WTC11 (cell line): ENCODE measurements around the gene PLAAT3. TPM values are rescaled to one million over a fixed set of nuclear protein-coding genes. Genes with fewer than 3 reads are reported as not detected.
"Not testable (repeated sequence)": the region's sequence is repeated elsewhere in the genome, so short reads cannot be mapped to it uniquely, and the experiment has no call there.

Experiments used
- ATAC-seq: fragments of 200-7000 bp; cut with Tn5 transposase; 2 replicates; pipeline ENCODE4 v1.10.0; 2021; ENCODE audit warnings: mild to moderate bottlenecking, moderate library complexity
- CTCF ChIA-PET: fragments of 300-600 bp; sonication (Branson Sonifier 250); formaldehyde crosslinking; loops from one replicate; lab custom pipeline; 2021; ENCODE audit warnings: antibody characterized with exemption; lab: Charles Lee
- POLR2A ChIA-PET: fragments of 350-600 bp; sonication (Branson Sonifier 250); formaldehyde crosslinking; loops from one replicate; lab custom pipeline; 2021; ENCODE audit warnings: antibody characterized with exemption; lab: Charles Lee
- DNase-seq: peaks from one replicate; pipeline ENCODE4 v3.0.0; 2021; ENCODE audit warnings: low spot score
- H3K27ac Mint-ChIP-seq: 2 replicates; pipeline ENCODE4 v1.8.0; 2021; ENCODE audit warnings: mixed read lengths
- H3K27me3 Mint-ChIP-seq: 2 replicates; pipeline ENCODE4 v1.8.0; 2021; ENCODE audit warnings: low read depth, mild to moderate bottlenecking, moderate library complexity, mixed read lengths
- H3K36me3 Mint-ChIP-seq: 2 replicates; pipeline ENCODE4 v1.8.0; 2021; ENCODE audit warnings: mixed read lengths
- H3K4me1 Mint-ChIP-seq: 2 replicates; pipeline ENCODE4 v1.8.0; 2022; ENCODE audit warnings: mixed read lengths
- H3K4me3 Mint-ChIP-seq: 2 replicates; pipeline ENCODE4 v1.8.0; 2021; ENCODE audit warnings: mild to moderate bottlenecking, moderate library complexity, mixed read lengths
- H3K9me3 Mint-ChIP-seq: 2 replicates; pipeline ENCODE4 v1.8.0; 2021; ENCODE audit warnings: mixed read lengths
- ATF1 ChIP-seq: sonication (generic); formaldehyde crosslinking; IDR thresholded peaks from 2 replicates; pipeline ENCODE4 v1.8.1; 2023; ENCODE audit warnings: mild to moderate bottlenecking, moderate library complexity, missing genetic modification reagents
- CBFB ChIP-seq: sonication (generic); formaldehyde crosslinking; IDR thresholded peaks from 2 replicates; pipeline ENCODE4 v1.8.1; 2022; ENCODE audit warnings: mild to moderate bottlenecking, low read depth, missing genetic modification reagents
- ELF4 ChIP-seq: sonication (generic); formaldehyde crosslinking; IDR thresholded peaks from 2 replicates; pipeline ENCODE4 v1.8.1; 2022; ENCODE audit warnings: low read depth, mild to moderate bottlenecking, moderate library complexity, missing genetic modification reagents
- FOXJ3 ChIP-seq: sonication (generic); formaldehyde crosslinking; IDR thresholded peaks from 2 replicates; pipeline ENCODE4 v1.9.0; 2021; ENCODE audit warnings: missing genetic modification reagents, mild to moderate bottlenecking, borderline replicate concordance
- FOXK1 ChIP-seq: sonication (generic); formaldehyde crosslinking; IDR thresholded peaks from 2 replicates; pipeline ENCODE4 v1.8.0; 2022; ENCODE audit warnings: mild to moderate bottlenecking, moderate library complexity, missing genetic modification reagents
- FOXP1 ChIP-seq: sonication (generic); formaldehyde crosslinking; IDR thresholded peaks from 2 replicates; pipeline ENCODE4 v1.8.0; 2022; ENCODE audit warnings: missing genetic modification reagents, mild to moderate bottlenecking, moderate library complexity, borderline replicate concordance
- FOXP4 ChIP-seq: sonication (generic); formaldehyde crosslinking; IDR thresholded peaks from 2 replicates; pipeline ENCODE4 v1.8.0; 2022; ENCODE audit warnings: mild to moderate bottlenecking, missing genetic modification reagents
- NFE2L1 ChIP-seq: sonication (generic); formaldehyde crosslinking; IDR thresholded peaks from 2 replicates; pipeline ENCODE4 v1.8.1; 2023; ENCODE audit warnings: missing genetic modification reagents
- USF1 ChIP-seq: sonication (generic); formaldehyde crosslinking; IDR thresholded peaks from 2 replicates; pipeline ENCODE4 v1.8.0; 2022; ENCODE audit warnings: mild to moderate bottlenecking, missing genetic modification reagents
- USF2 ChIP-seq: sonication (generic); formaldehyde crosslinking; IDR thresholded peaks from 2 replicates; pipeline ENCODE4 v1.8.1; 2023; ENCODE audit warnings: mild to moderate bottlenecking, missing genetic modification reagents, moderate library complexity
- ZBTB43 ChIP-seq: sonication (generic); formaldehyde crosslinking; IDR thresholded peaks from 2 replicates; pipeline ENCODE4 v1.8.1; 2023; ENCODE audit warnings: mild to moderate bottlenecking, missing genetic modification reagents
- ZNF138 ChIP-seq: sonication (generic); formaldehyde crosslinking; conservative IDR thresholded peaks from 2 replicates; pipeline ENCODE4 v1.8.1; 2022; ENCODE audit warnings: mild to moderate bottlenecking, moderate library complexity, missing genetic modification reagents
- ZNF219 ChIP-seq: sonication (generic); formaldehyde crosslinking; IDR thresholded peaks from 2 replicates; pipeline ENCODE4 v1.8.0; 2023; ENCODE audit warnings: missing genetic modification reagents, mild to moderate bottlenecking, borderline replicate concordance
- ZNF263 ChIP-seq: sonication (generic); formaldehyde crosslinking; IDR thresholded peaks from 2 replicates; pipeline ENCODE4 v1.8.1; 2022; ENCODE audit warnings: low read depth, mild to moderate bottlenecking, moderate library complexity, missing genetic modification reagents
- ZNF396 ChIP-seq: fragments of 250-450 bp; sonication (Bioruptor Pico); IDR thresholded peaks from 2 replicates; pipeline ENCODE4 v1.8.0; 2021; ENCODE audit warnings: mild to moderate bottlenecking, moderate library complexity, borderline replicate concordance
- ZNF423 ChIP-seq: fragments of 250-450 bp; sonication (Bioruptor Pico); IDR thresholded peaks from 2 replicates; pipeline ENCODE4 v2.1.2; 2022; ENCODE audit warnings: mild to moderate bottlenecking, moderate library complexity
- total RNA-seq: library from RNA; stranded (reverse); gene quantifications from 3 replicates; pipeline ENCODE4 v1.2.3, GENCODE V29; 2021
- TF ChIP-seq, protein P1 (sequence below): sonication (generic); formaldehyde crosslinking; conservative IDR thresholded peaks from 2 replicates; pipeline ENCODE4 v1.8.1; 2022; ENCODE audit warnings: mild to moderate bottlenecking, missing genetic modification reagents
- TF ChIP-seq, protein P2 (sequence below): sonication (generic); formaldehyde crosslinking; IDR thresholded peaks from 2 replicates; pipeline ENCODE4 v1.8.0; 2022; ENCODE audit warnings: mild to moderate bottlenecking, missing genetic modification reagents
- TF ChIP-seq, protein P3 (sequence below): sonication (generic); formaldehyde crosslinking; IDR thresholded peaks from 2 replicates; pipeline ENCODE4 v1.8.1; 2022; ENCODE audit warnings: missing genetic modification reagents, borderline replicate concordance
- TF ChIP-seq, protein P4 (sequence below): fragments of 250-450 bp; sonication (Bioruptor Pico); IDR thresholded peaks from 2 replicates; pipeline ENCODE4 v2.1.2; 2022; ENCODE audit warnings: mild to moderate bottlenecking, moderate library complexity
- TF ChIP-seq, protein P5 (sequence below): fragments of 250-450 bp; sonication (Bioruptor Pico); IDR thresholded peaks from 2 replicates; pipeline ENCODE4 v1.9.0; 2021; ENCODE audit warnings: moderate library complexity, mild to moderate bottlenecking, inconsistent platforms, borderline replicate concordance

Gene PLAAT3
- total RNA-seq, 1 experiment from 2014 or later: 160 TPM

DNA sequence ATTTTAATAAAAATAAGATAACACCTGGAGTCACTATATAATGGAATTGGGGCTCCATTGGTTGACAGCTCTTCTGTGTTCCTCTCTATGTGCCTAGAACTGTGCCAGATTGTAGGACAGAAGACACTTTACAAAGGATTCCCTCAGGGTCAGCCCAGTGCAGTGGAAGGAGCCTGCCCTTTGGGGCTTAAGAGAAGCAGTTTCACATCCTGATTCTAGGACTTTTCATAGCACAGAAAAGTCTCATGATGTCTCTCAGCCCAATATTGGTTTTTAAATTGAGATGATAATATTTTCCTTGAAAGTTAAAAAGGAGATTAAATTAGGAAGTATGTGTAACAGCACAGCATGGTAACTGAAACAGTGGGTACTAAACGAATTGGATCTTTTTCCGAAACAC is 70.5 kb downstream of the PLAAT3 start:
- H3K4me1 Mint-ChIP-seq: peaks cover 11% of the 10 kb centered on the region
- CTCF ChIA-PET: no interaction called here
- 0 out of 2 replicates have a peak, but pooled peaks cover 5% of the 10 kb centered on the region for H3K9me3 Mint-ChIP-seq
- TF ChIP-seq FOXK1 (CRISPR knock-in tag): no peak
- TF ChIP-seq CBFB: no peak
- TF ChIP-seq FOXP1 (CRISPR knock-in tag): no peak
- TF ChIP-seq ZBTB43 (CRISPR knock-in tag): no peak
- TF ChIP-seq, protein P1, sequence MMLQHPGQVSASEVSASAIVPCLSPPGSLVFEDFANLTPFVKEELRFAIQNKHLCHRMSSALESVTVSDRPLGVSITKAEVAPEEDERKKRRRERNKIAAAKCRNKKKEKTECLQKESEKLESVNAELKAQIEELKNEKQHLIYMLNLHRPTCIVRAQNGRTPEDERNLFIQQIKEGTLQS (CRISPR knock-in tag): no peak
- no peak for TF ChIP-seq FOXJ3
- TF ChIP-seq ZNF138 (CRISPR knock-in tag): no peak
- TF ChIP-seq USF2 (CRISPR knock-in tag): no peak
- TF ChIP-seq ZNF423 (CRISPR knock-in tag): no peak
- TF ChIP-seq ZNF396 (CRISPR knock-in tag): no peak
- TF ChIP-seq, all 79 proteins: peak for 0
- Mint-ChIP-seq H3K27ac (no peak overlapping the region), H3K27me3 (no peaks in the 10 kb centered on the region; the same call in 1 of the 2 replicates), H3K4me3 (no peak overlapping the region), H3K36me3 (no peaks in the 10 kb centered on the region)
- POLR2A ChIA-PET: no interaction called here
- DNase-seq (no peak), ATAC-seq (no peak)

DNA sequence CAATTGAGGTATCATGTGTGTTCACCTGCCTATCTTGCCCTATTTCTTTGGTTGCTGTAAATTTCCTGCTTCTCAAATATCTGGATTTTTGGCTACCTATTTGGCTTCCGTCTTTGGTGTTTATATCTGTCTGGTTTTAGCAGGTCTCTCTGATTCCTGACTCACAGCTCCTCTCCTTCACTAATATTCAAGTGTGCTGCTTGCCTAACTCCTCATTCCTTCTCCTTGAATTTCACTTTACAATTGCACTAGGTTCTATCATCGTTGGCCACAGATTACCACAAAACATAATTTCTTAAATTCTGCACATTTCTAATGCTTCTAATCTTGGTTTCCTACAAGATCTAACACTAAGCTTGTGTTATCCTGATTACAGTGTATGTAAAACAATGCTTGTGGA is 71.7 kb downstream of the PLAAT3 start:
- H3K9me3 Mint-ChIP-seq, CTCF ChIA-PET, ATAC-seq, POLR2A ChIA-PET, H3K27ac Mint-ChIP-seq, DNase-seq, H3K27me3 Mint-ChIP-seq, H3K36me3 Mint-ChIP-seq, H3K4me3 Mint-ChIP-seq: not testable (repeated sequence)
- peaks cover 11% of the 10 kb centered on the region for H3K4me1 Mint-ChIP-seq

GRCh38 chr11:63537293-63538101 is 76.7 kb downstream of the PLAAT3 start:
- Mint-ChIP-seq H3K4me3 (no peak overlapping the region), H3K4me1 (peaks cover 36% of the 10 kb centered on the region), H3K27ac (no peak overlapping the region), H3K36me3 (no peaks in the 10 kb centered on the region), H3K27me3 (no peaks in the 10 kb centered on the region; the same call in 1 of the 2 replicates), H3K9me3 (no peaks in the 10 kb centered on the region)
- no peak for DNase-seq
- ChIA-PET CTCF (interaction anchor here (0.7 to 1.4 kb wide), 3 partner anchors 59 to 110 kb away, joined by 3 to 6 read pairs (median 5); no protein-coding TSS in a partner anchor), POLR2A (no interaction called here)
- ATAC-seq: peak; percentile 25
- TF ChIP-seq ELF4 (CRISPR knock-in tag) (no peak), ZNF219 (CRISPR knock-in tag) (no peak), ZNF263 (CRISPR knock-in tag) (no peak), NFE2L1 (CRISPR knock-in tag) (no peak), ATF1 (CRISPR knock-in tag) (no peak), FOXP4 (CRISPR knock-in tag) (no peak), USF1 (CRISPR knock-in tag) (no peak)
- TF ChIP-seq, protein P2, sequence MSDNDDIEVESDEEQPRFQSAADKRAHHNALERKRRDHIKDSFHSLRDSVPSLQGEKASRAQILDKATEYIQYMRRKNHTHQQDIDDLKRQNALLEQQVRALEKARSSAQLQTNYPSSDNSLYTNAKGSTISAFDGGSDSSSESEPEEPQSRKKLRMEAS (CRISPR knock-in tag): no peak
- TF ChIP-seq, protein P3, sequence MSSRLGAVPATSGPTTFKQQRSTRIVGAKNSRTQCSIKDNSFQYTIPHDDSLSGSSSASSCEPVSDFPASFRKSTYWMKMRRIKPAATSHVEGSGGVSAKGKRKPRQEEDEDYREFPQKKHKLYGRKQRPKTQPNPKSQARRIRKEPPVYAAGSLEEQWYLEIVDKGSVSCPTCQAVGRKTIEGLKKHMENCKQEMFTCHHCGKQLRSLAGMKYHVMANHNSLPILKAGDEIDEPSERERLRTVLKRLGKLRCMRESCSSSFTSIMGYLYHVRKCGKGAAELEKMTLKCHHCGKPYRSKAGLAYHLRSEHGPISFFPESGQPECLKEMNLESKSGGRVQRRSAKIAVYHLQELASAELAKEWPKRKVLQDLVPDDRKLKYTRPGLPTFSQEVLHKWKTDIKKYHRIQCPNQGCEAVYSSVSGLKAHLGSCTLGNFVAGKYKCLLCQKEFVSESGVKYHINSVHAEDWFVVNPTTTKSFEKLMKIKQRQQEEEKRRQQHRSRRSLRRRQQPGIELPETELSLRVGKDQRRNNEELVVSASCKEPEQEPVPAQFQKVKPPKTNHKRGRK (CRISPR knock-in tag): no peak
- TF ChIP-seq, protein P4, sequence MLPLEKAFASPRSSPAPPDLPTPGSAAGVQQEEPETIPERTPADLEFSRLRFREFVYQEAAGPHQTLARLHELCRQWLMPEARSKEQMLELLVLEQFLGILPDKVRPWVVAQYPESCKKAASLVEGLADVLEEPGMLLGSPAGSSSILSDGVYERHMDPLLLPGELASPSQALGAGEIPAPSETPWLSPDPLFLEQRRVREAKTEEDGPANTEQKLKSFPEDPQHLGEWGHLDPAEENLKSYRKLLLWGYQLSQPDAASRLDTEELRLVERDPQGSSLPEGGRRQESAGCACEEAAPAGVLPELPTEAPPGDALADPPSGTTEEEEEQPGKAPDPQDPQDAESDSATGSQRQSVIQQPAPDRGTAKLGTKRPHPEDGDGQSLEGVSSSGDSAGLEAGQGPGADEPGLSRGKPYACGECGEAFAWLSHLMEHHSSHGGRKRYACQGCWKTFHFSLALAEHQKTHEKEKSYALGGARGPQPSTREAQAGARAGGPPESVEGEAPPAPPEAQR (CRISPR knock-in tag): no peak
- TF ChIP-seq, protein P5, sequence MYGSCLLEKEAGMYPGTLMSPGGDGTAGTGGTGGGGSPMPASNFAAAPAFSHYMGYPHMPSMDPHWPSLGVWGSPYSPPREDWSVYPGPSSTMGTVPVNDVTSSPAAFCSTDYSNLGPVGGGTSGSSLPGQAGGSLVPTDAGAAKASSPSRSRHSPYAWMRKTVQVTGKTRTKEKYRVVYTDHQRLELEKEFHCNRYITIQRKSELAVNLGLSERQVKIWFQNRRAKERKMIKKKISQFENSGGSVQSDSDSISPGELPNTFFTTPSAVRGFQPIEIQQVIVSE (CRISPR knock-in tag): no peak
